ENCODE data around the gene ZNF234. TPM values are rescaled to one million over a fixed set of nuclear protein-coding genes. Genes with fewer than 3 reads are reported as not detected.

Gene ZNF234
- total and polyA plus RNA-seq, 4 donors: 1.1 to 5.2 (median 3.2) TPM

DNA sequence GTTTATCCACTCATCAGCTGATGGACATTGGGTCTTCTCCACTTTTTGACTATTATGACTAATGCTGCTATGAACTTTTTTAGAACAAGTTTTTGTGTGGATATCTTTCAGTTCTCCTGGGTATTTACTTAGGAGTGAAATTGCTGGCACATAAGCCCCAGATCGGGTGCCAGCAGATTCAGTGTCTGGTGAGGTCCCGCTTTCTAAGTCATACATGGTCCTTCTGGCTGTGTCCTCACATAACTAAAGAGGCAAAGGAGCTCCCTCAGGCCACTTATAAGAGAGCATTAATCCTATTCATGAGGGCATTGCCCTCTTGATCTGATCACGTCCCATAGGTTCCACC lies 22.9 kb downstream of the ZNF234 start:
- DNase-seq (ENCODE audit: low spot score): no peak
- H3K9me3 ChIP-seq (ENCODE audit: control insufficient read depth in 4 of 4, low read length in 3 of 4): peaks cover 18 to 50% (median 33%) of the 10 kb centered on the region in 4 donors
- WGBS: 58% methylated on average over 3 of the region's 3 CpGs
- H3K9ac ChIP-seq (ENCODE audit: low read depth in 1 of 2, low read length in 2 of 2): no peak overlapping the region
- TF ChIP-seq TAF1 (conservative IDR thresholded peaks at IDR 0.05) (no peak), HNF4G (IDR thresholded peaks at IDR 0.05) (no peak), ZBTB33 (IDR thresholded peaks at IDR 0.05) (no peak), RAD21 (IDR thresholded peaks at IDR 0.05) (no peak), NR2F2 (IDR thresholded peaks at IDR 0.05) (no peak), EGR1 (IDR thresholded peaks at IDR 0.05; ENCODE audit: low read depth in 2 of 2) (no peak), FOXA2 (IDR thresholded peaks at IDR 0.05) (no peak), RXRA (IDR thresholded peaks at IDR 0.05) (no peak), HNF4A (conservative IDR thresholded peaks at IDR 0.05) (no peak), SP1 (IDR thresholded peaks at IDR 0.05) (no peak), YY1 (IDR thresholded peaks at IDR 0.05) (no peak)
- TF ChIP-seq, protein P1, sequence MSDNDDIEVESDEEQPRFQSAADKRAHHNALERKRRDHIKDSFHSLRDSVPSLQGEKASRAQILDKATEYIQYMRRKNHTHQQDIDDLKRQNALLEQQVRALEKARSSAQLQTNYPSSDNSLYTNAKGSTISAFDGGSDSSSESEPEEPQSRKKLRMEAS (IDR thresholded peaks at IDR 0.05): no peak
- TF ChIP-seq, protein P2, sequence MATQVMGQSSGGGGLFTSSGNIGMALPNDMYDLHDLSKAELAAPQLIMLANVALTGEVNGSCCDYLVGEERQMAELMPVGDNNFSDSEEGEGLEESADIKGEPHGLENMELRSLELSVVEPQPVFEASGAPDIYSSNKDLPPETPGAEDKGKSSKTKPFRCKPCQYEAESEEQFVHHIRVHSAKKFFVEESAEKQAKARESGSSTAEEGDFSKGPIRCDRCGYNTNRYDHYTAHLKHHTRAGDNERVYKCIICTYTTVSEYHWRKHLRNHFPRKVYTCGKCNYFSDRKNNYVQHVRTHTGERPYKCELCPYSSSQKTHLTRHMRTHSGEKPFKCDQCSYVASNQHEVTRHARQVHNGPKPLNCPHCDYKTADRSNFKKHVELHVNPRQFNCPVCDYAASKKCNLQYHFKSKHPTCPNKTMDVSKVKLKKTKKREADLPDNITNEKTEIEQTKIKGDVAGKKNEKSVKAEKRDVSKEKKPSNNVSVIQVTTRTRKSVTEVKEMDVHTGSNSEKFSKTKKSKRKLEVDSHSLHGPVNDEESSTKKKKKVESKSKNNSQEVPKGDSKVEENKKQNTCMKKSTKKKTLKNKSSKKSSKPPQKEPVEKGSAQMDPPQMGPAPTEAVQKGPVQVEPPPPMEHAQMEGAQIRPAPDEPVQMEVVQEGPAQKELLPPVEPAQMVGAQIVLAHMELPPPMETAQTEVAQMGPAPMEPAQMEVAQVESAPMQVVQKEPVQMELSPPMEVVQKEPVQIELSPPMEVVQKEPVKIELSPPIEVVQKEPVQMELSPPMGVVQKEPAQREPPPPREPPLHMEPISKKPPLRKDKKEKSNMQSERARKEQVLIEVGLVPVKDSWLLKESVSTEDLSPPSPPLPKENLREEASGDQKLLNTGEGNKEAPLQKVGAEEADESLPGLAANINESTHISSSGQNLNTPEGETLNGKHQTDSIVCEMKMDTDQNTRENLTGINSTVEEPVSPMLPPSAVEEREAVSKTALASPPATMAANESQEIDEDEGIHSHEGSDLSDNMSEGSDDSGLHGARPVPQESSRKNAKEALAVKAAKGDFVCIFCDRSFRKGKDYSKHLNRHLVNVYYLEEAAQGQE (IDR thresholded peaks at IDR 0.05): no peak
- TF ChIP-seq, protein P3, sequence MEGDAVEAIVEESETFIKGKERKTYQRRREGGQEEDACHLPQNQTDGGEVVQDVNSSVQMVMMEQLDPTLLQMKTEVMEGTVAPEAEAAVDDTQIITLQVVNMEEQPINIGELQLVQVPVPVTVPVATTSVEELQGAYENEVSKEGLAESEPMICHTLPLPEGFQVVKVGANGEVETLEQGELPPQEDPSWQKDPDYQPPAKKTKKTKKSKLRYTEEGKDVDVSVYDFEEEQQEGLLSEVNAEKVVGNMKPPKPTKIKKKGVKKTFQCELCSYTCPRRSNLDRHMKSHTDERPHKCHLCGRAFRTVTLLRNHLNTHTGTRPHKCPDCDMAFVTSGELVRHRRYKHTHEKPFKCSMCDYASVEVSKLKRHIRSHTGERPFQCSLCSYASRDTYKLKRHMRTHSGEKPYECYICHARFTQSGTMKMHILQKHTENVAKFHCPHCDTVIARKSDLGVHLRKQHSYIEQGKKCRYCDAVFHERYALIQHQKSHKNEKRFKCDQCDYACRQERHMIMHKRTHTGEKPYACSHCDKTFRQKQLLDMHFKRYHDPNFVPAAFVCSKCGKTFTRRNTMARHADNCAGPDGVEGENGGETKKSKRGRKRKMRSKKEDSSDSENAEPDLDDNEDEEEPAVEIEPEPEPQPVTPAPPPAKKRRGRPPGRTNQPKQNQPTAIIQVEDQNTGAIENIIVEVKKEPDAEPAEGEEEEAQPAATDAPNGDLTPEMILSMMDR (IDR thresholded peaks at IDR 0.05; ENCODE audit: low read depth, low read length, missing input control): no peak
- TF ChIP-seq, protein P4, sequence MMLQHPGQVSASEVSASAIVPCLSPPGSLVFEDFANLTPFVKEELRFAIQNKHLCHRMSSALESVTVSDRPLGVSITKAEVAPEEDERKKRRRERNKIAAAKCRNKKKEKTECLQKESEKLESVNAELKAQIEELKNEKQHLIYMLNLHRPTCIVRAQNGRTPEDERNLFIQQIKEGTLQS (IDR thresholded peaks at IDR 0.05): no peak
- peaks cover 5 to 25% (median 20%) of the 10 kb centered on the region in 4 donors for H3K36me3 ChIP-seq (ENCODE audit: control insufficient read depth in 4 of 4, insufficient read depth in 3 of 4, low read depth in 1 of 4, low read length in 3 of 4)
- no peaks in the 10 kb centered on the region for H3K27me3 ChIP-seq (ENCODE audit: control insufficient read depth in 4 of 4, insufficient read depth in 4 of 4, low read length in 3 of 4)
- H3K4me1 ChIP-seq (ENCODE audit: control insufficient read depth in 4 of 4, insufficient read depth in 4 of 4, low read length in 3 of 4): peaks cover 0 to 16% (median 9%) of the 10 kb centered on the region in 4 donors
- H3K27ac ChIP-seq (ENCODE audit: low read depth in 1 of 2, low read length in 2 of 2): no peak overlapping the region
- peak overlapping the region; percentile 77 to 84 (median 82) for H3K4me3 ChIP-seq (ENCODE audit: low read depth in 1 of 3, low read length in 3 of 3)

Measured in liver (tissue), 9 donors.